Measurements from ENCODE around the gene UPB1. TPM values are rescaled to one million over a fixed set of nuclear protein-coding genes. Genes with fewer than 3 reads are reported as not detected.
"Not testable (repeated sequence)": the region's sequence is repeated elsewhere in the genome, so short reads cannot be mapped to it uniquely, and the experiment has no call there.

The UPB1 gene
- total RNA-seq, 1 experiment from 2014 or later: 0.09 TPM

GRCh38 chr22:24489011-24489410 is 6.1 kb upstream of the UPB1 start:
- DNase-seq (ENCODE audit: low spot score) (no peak), ATAC-seq (no peak)
- CTCF ChIA-PET: no interaction called here
- Mint-ChIP-seq H3K4me1 (peaks cover 2% of the 10 kb centered on the region; the same call in 1 of the 2 replicates), H3K4me3 (no peak overlapping the region), H3K27ac (no peak overlapping the region), H3K9me3 (peaks cover 5% of the 10 kb centered on the region), H3K27me3 (ENCODE audit: low read depth) (peaks cover 31% of the 10 kb centered on the region), H3K36me3 (no peaks in the 10 kb centered on the region)
- no peak for TF ChIP-seq ARID4B (CRISPR knock-in tag; IDR thresholded peaks at IDR 0.05; ENCODE audit: borderline replicate concordance)
- TF ChIP-seq PRRX2 (CRISPR knock-in tag; IDR thresholded peaks at IDR 0.05): no peak
- no peak for TF ChIP-seq MLX (CRISPR knock-in tag; IDR thresholded peaks at IDR 0.05)
- no peak for TF ChIP-seq KAT7 (CRISPR knock-in tag; IDR thresholded peaks at IDR 0.05; ENCODE audit: borderline replicate concordance)
- TF ChIP-seq NR1H2 (CRISPR knock-in tag; IDR thresholded peaks at IDR 0.05): no peak
- TF ChIP-seq ZNF671 (CRISPR knock-in tag; IDR thresholded peaks at IDR 0.05): no peak
- TF ChIP-seq NFYB (CRISPR knock-in tag; conservative IDR thresholded peaks at IDR 0.05; ENCODE audit: low read depth): no peak
- no peak for TF ChIP-seq CREM (CRISPR knock-in tag; IDR thresholded peaks at IDR 0.05)
- TF ChIP-seq FOXJ3 (CRISPR knock-in tag; IDR thresholded peaks at IDR 0.05; ENCODE audit: borderline replicate concordance): no peak
- no peak for TF ChIP-seq ZMAT4 (CRISPR knock-in tag; IDR thresholded peaks at IDR 0.05)
- no peak for TF ChIP-seq E2F4 (CRISPR knock-in tag; IDR thresholded peaks at IDR 0.05; ENCODE audit: borderline replicate concordance, low read depth)
- no peak for TF ChIP-seq CDX4 (CRISPR knock-in tag; IDR thresholded peaks at IDR 0.05; ENCODE audit: borderline replicate concordance)
- TF ChIP-seq ZNF232 (CRISPR knock-in tag; IDR thresholded peaks at IDR 0.05): no peak
- no peak for TF ChIP-seq TCF7 (CRISPR knock-in tag; IDR thresholded peaks at IDR 0.05; ENCODE audit: low read depth)
- POLR2A ChIA-PET: interaction anchor here (0.6 kb wide), 1 partner anchor 66 kb away, joined by 3 read pairs; the partner anchor contains the start of gene GUCD1

GRCh38 chr22:24489434-24489833 is 5.7 kb upstream of the UPB1 start:
- DNase-seq (ENCODE audit: low spot score); H3K4me1 Mint-ChIP-seq; ATAC-seq; H3K36me3 Mint-ChIP-seq; POLR2A ChIA-PET; H3K4me3 Mint-ChIP-seq; H3K9me3 Mint-ChIP-seq; H3K27ac Mint-ChIP-seq: not testable (repeated sequence)
- CTCF ChIA-PET: interaction anchor here (1.3 kb wide), 1 partner anchor 11 kb away, joined by 3 read pairs; no protein-coding TSS in a partner anchor
- peaks cover 35% of the 10 kb centered on the region for H3K27me3 Mint-ChIP-seq (ENCODE audit: low read depth)

GRCh38 chr22:24492391-24492790 is 2.7 kb upstream of the UPB1 start:
- DNase-seq (ENCODE audit: low spot score): no peak
- ChIA-PET POLR2A (no interaction called here), CTCF (interaction anchor here (1.1 kb wide), 1 partner anchor 10 kb away, joined by 5 read pairs; no protein-coding TSS in a partner anchor)
- H3K4me1 Mint-ChIP-seq: peaks cover 3% of the 10 kb centered on the region; the same call in 1 of the 2 replicates
- H3K4me3 Mint-ChIP-seq: no peak overlapping the region
- no peak for ATAC-seq
- H3K27me3 Mint-ChIP-seq (ENCODE audit: low read depth): peaks cover 64% of the 10 kb centered on the region
- H3K27ac Mint-ChIP-seq: no peak overlapping the region
- TF ChIP-seq IRF2 (CRISPR knock-in tag; IDR thresholded peaks at IDR 0.05; ENCODE audit: borderline replicate concordance, low read depth): no peak
- no peak for TF ChIP-seq NR1H2 (CRISPR knock-in tag; IDR thresholded peaks at IDR 0.05)
- TF ChIP-seq JAZF1 (CRISPR knock-in tag; IDR thresholded peaks at IDR 0.05): no peak
- no peak for TF ChIP-seq ATF2 (CRISPR knock-in tag; IDR thresholded peaks at IDR 0.05; ENCODE audit: borderline replicate concordance, low read depth)
- TF ChIP-seq ZNF423 (CRISPR knock-in tag; IDR thresholded peaks at IDR 0.05): no peak
- TF ChIP-seq TCF7 (CRISPR knock-in tag; IDR thresholded peaks at IDR 0.05; ENCODE audit: low read depth): no peak
- TF ChIP-seq E2F1 (CRISPR knock-in tag; IDR thresholded peaks at IDR 0.05): no peak
- TF ChIP-seq PRRX2 (CRISPR knock-in tag; IDR thresholded peaks at IDR 0.05): no peak
- H3K9me3 Mint-ChIP-seq: peaks cover 10% of the 10 kb centered on the region
- no peaks in the 10 kb centered on the region; the same call in 1 of the 2 replicates for H3K36me3 Mint-ChIP-seq

Data from WTC11 (cell line).